Prostate gland (tissue), 2 donors: ENCODE data around the gene RPS6KA2.

Source experiments
- POLR2A ChIP-seq: fragments of 450-650 bp; IDR thresholded peaks from one replicate; pipeline ENCODE4 v1.6.1; 2016; ENCODE audit warnings: antibody characterized with exemption, mild to moderate bottlenecking
- POLR2AphosphoS5 ChIP-seq: sonication (generic); formaldehyde crosslinking; IDR thresholded peaks from one replicate; pipeline ENCODE4 v1.6.1; 2017; ENCODE audit warnings: antibody characterized with exemption
- TF ChIP-seq, protein P1 (sequence below), 4 experiments: fragments of 200-600 bp in 2 of 4; fragments of 450-650 bp in 2 of 4; sonication (generic) in 2 of 4; IDR thresholded peaks; 1 replicate in 3 of 4; 2 replicates in 1 of 4; pipeline ENCODE4 v1.5.1; 2016 to 2019; ENCODE audit warnings: antibody characterized with exemption in 4 of 4, mild to moderate bottlenecking in 2 of 4, moderate library complexity in 2 of 4

DNA sequence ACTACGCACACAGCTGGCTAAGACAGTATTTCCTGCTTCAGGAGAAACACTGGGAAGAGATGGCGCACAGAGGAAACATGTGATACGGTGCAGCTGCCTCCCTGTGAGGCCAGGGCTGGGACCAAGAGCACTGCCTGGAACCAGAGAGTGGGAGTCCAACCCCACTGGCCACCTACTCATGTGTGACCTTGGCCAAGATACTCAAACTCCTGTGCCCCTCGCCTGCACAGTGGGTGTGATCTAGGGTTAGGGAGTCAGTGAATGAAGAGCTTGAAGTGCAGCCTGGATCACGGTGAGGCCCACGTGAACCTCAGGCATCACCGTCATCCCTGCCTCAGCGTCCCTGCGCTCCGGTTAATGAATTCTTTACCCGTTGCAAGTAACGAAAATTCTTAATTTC lies 202.6 kb downstream of the RPS6KA2 start:
- TF ChIP-seq, protein P1, sequence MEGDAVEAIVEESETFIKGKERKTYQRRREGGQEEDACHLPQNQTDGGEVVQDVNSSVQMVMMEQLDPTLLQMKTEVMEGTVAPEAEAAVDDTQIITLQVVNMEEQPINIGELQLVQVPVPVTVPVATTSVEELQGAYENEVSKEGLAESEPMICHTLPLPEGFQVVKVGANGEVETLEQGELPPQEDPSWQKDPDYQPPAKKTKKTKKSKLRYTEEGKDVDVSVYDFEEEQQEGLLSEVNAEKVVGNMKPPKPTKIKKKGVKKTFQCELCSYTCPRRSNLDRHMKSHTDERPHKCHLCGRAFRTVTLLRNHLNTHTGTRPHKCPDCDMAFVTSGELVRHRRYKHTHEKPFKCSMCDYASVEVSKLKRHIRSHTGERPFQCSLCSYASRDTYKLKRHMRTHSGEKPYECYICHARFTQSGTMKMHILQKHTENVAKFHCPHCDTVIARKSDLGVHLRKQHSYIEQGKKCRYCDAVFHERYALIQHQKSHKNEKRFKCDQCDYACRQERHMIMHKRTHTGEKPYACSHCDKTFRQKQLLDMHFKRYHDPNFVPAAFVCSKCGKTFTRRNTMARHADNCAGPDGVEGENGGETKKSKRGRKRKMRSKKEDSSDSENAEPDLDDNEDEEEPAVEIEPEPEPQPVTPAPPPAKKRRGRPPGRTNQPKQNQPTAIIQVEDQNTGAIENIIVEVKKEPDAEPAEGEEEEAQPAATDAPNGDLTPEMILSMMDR (IDR thresholded peaks at IDR 0.05), result no peak
- no peak for TF ChIP-seq POLR2A
- TF ChIP-seq POLR2AphosphoS5, result no peak
